Right atrium auricular region (tissue), 2 donors: Measurements from ENCODE around the gene ATAD3C. TPM values are rescaled to one million over a fixed set of nuclear protein-coding genes. Genes with fewer than 3 reads are reported as not detected.
A peak's percentile ranks its signal among the peaks of the same experiment; 100 is the strongest.

ENCODE experiments used
- DNase-seq: peaks from one replicate; pipeline ENCODE4 v3.0.0-alpha.2; 2019; ENCODE audit warnings: low spot score
- H3K27ac ChIP-seq, 2 donors: fragments of 200-600 bp; sonication (generic); 1 replicate in 1 of 2; 2 replicates in 1 of 2; pipeline ENCODE4 v1.5.1; 2016 to 2019
- H3K27me3 ChIP-seq, 2 donors: fragments of 200-600 bp; sonication (generic); one replicate each; pipeline versions ENCODE4 v1.5.1 to v1.6.0; 2017 to 2019
- H3K36me3 ChIP-seq: fragments of 200-600 bp; sonication (generic); one replicate; pipeline ENCODE4 v1.5.1; 2016
- H3K4me1 ChIP-seq, 2 donors: fragments of 200-600 bp; sonication (generic); one replicate each; pipeline versions ENCODE4 v1.5.1 to v1.6.0; 2017 to 2019
- H3K4me3 ChIP-seq, 2 donors: fragments of 200-600 bp; sonication (generic); 1 replicate in 1 of 2; 2 replicates in 1 of 2; pipeline ENCODE4 v1.5.1; 2017 to 2019; ENCODE audit warnings: mild to moderate bottlenecking in 1 of 2, moderate library complexity in 1 of 2
- H3K9me3 ChIP-seq, 2 donors: fragments of 200-600 bp; sonication (generic); one replicate each; pipeline ENCODE4 v1.5.1; 2019
- total RNA-seq, 2 donors: library from RNA; depleted of rRNA; stranded (reverse); fragments of >200 nt; gene quantifications; one replicate each; pipeline ENCODE4 v1.1.0, GENCODE V29; 2016
- TF ChIP-seq, protein P1 (sequence below), 2 donors: fragments of 200-600 bp; sonication (generic); IDR thresholded peaks; one replicate each; pipeline ENCODE4 v1.5.1; 2019; ENCODE audit warnings: antibody characterized with exemption in 2 of 2

ATAD3C gene, protein sequence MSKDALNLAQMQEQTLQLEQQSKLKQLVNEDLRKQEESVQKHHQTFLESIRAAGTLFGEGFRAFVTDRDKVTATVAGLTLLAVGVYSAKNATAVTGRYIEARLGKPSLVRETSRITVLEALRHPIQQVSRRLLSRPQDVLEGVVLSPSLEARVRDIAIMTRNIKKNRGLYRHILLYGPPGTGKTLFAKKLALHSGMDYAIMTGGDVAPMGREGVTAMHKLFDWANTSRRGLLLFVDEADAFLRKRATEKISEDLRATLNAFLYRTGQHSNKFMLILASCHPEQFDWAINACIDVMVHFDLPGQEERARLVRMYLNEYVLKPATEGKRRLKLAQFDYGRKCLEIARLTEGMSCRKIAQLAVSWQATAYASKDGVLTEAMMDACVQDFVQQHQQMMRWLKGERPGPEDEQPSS
- total RNA-seq: 1 to 10 TPM; 1.4 to 2.8 TPM

- H3K4me1 ChIP-seq: no peaks in the 10 kb centered on the region
- H3K4me3 ChIP-seq: no peak within 1 kb of the TSS
- no peaks in the 10 kb centered on the region for H3K9me3 ChIP-seq
- H3K27me3 ChIP-seq: no peaks in the 10 kb centered on the region
- TF ChIP-seq, protein P1, sequence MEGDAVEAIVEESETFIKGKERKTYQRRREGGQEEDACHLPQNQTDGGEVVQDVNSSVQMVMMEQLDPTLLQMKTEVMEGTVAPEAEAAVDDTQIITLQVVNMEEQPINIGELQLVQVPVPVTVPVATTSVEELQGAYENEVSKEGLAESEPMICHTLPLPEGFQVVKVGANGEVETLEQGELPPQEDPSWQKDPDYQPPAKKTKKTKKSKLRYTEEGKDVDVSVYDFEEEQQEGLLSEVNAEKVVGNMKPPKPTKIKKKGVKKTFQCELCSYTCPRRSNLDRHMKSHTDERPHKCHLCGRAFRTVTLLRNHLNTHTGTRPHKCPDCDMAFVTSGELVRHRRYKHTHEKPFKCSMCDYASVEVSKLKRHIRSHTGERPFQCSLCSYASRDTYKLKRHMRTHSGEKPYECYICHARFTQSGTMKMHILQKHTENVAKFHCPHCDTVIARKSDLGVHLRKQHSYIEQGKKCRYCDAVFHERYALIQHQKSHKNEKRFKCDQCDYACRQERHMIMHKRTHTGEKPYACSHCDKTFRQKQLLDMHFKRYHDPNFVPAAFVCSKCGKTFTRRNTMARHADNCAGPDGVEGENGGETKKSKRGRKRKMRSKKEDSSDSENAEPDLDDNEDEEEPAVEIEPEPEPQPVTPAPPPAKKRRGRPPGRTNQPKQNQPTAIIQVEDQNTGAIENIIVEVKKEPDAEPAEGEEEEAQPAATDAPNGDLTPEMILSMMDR (IDR thresholded peaks at IDR 0.05): no peak
- no peak for DNase-seq
- H3K27ac ChIP-seq: no peak within 1 kb of the TSS
- no peaks in the 10 kb centered on the region for H3K36me3 ChIP-seq
These were observed at the start of gene ATAD3C for GRCh38 chr1:1449099-1449739. Gene ATAD3C (plus strand): TSS chr1:1449689. CDS start chr1:1450684, 995 bp downstream.

- H3K4me3 ChIP-seq: peak overlapping the region; percentile 95 to 99
- H3K27ac ChIP-seq: peak overlapping the region; percentile 84 to 88
- peaks cover 64% of the 10 kb centered on the region for H3K36me3 ChIP-seq
- H3K4me1 ChIP-seq: peaks cover 0 to 32% of the 10 kb centered on the region in 2 donors
- no peak for DNase-seq
- TF ChIP-seq, protein P1 (IDR thresholded peaks at IDR 0.05): no peak
- H3K27me3 ChIP-seq: no peaks in the 10 kb centered on the region
- H3K9me3 ChIP-seq: no peaks in the 10 kb centered on the region
These were observed 49.5 kb upstream of the ATAD3C start for GRCh38 chr1:1399872-1400575.

- Histone ChIP-seq H3K4me3 (peak overlapping the region in 1 of 2 donors; percentile 99), H3K27ac (no peak overlapping the region), H3K36me3 (peaks cover 65% of the 10 kb centered on the region), H3K9me3 (no peaks in the 10 kb centered on the region), H3K27me3 (no peaks in the 10 kb centered on the region), H3K4me1 (peaks cover 0 to 40% of the 10 kb centered on the region in 2 donors)
- TF ChIP-seq, protein P1 (IDR thresholded peaks at IDR 0.05): no peak
- DNase-seq: no peak
These were observed 48.7 kb upstream of the ATAD3C start for GRCh38 chr1:1400576-1401456.

- H3K9me3 ChIP-seq: no peaks in the 10 kb centered on the region
- peaks cover 0 to 47% of the 10 kb centered on the region in 2 donors for H3K4me1 ChIP-seq
- no peak overlapping the region for H3K27ac ChIP-seq
- no peaks in the 10 kb centered on the region for H3K27me3 ChIP-seq
- DNase-seq: no peak
- peaks cover 62% of the 10 kb centered on the region for H3K36me3 ChIP-seq
- TF ChIP-seq, protein P1 (IDR thresholded peaks at IDR 0.05): no peak
- H3K4me3 ChIP-seq: no peak overlapping the region
These were observed 48.0 kb upstream of the ATAD3C start for GRCh38 chr1:1401457-1402010.
